HCT116 (cell line): Measurements from ENCODE around the gene SLC19A1. TPM values are rescaled to one million over a fixed set of nuclear protein-coding genes. Genes with fewer than 3 reads are reported as not detected.

Source experiments
- ATAC-seq: fragments of 200-7000 bp; cut with Tn5 transposase; 2 replicates; pipeline ENCODE4 v1.9.1; 2020; ENCODE audit warnings: mild to moderate bottlenecking, moderate library complexity
- BruUV-seq: library from RNA; stranded (reverse); fragments of 400-500 nt; replicated peaks from 2 replicates; lab custom pipeline; 2021; lab: Mats Ljungman, UMichigan
- CTCF ChIA-PET: fragments of 300-600 bp; sonication (Branson Sonifier 250); formaldehyde crosslinking; loops from one replicate; lab custom pipeline; 2021; ENCODE audit warnings: antibody characterized with exemption; lab: Charles Lee
- POLR2A ChIA-PET: fragments of 300-600, 350-600 bp; sonication (Branson Sonifier 250); formaldehyde crosslinking; loops from one replicate; lab custom pipeline; 2021; ENCODE audit warnings: antibody characterized with exemption; lab: Charles Lee
- RAD21 ChIA-PET, 2 experiments: fragments of 300-600 bp; sonication (Branson Sonifier 250); formaldehyde crosslinking; loops; one replicate each; lab custom pipeline; 2023; ENCODE audit warnings: low total read pairs in 2 of 2; ENCODE audit not compliant: uncharacterized antibody in 2 of 2, unreplicated experiment in 2 of 2, low non-redundant PET in 1 of 2; lab: Charles Lee
- DNase-seq: peaks from one replicate; pipeline ENCODE4 v3.0.0-alpha.2; 2010; ENCODE audit warnings: low read depth, low spot score
- H2AFZ ChIP-seq: fragments of 200-600 bp; shearing (Covaris generic), sonication (generic); 2 replicates; pipeline ENCODE4 v1.6.1; 2017; ENCODE audit warnings: low read depth, mixed run types, mixed read lengths, antibody characterized with exemption, low read length; ENCODE audit not compliant: poor library complexity, severe bottlenecking
- H3K27ac ChIP-seq: 2 replicates; pipeline ENCODE4 v1.5.1; 2012; ENCODE audit warnings: low read depth, low read length
- H3K27me3 ChIP-seq: fragments of 200-600 bp; sonication (generic); 2 replicates; pipeline ENCODE4 v1.6.1; 2016; ENCODE audit warnings: mixed run types, low read length, mixed read lengths; ENCODE audit not compliant: insufficient read depth
- H3K36me3 ChIP-seq, 2 experiments: fragments of 200-500 bp in 1 of 2; fragments of 200-600 bp in 1 of 2; sonication (Bioruptor generic) in 1 of 2; sonication (generic) in 1 of 2; 2 replicates each; pipeline versions ENCODE4 v1.5.1 to v1.6.1; 2014 to 2016; ENCODE audit warnings: low read length in 2 of 2, inconsistent platforms in 1 of 2, mixed read lengths in 1 of 2, mixed run types in 1 of 2; ENCODE audit not compliant: insufficient read depth in 2 of 2, control insufficient read depth in 1 of 2
- H3K4me1 ChIP-seq, 2 experiments: fragments of 200-600 bp in 1 of 2; sonication (generic) in 1 of 2; 2 replicates each; pipeline versions ENCODE4 v1.5.1 to v1.6.1; 2012 to 2017; ENCODE audit warnings: low read length in 2 of 2, inconsistent platforms in 1 of 2, mild to moderate bottlenecking in 1 of 2, mixed read lengths in 1 of 2, mixed run types in 1 of 2, moderate library complexity in 1 of 2; ENCODE audit not compliant: insufficient read depth in 2 of 2, control insufficient read depth in 1 of 2
- H3K4me2 ChIP-seq: fragments of 200-600 bp; sonication (generic); 2 replicates; pipeline ENCODE4 v1.6.1; 2017; ENCODE audit warnings: mixed run types, low read length, mixed read lengths
- H3K4me3 ChIP-seq, 2 experiments: fragments of 200-600 bp in 1 of 2; sonication (generic) in 1 of 2; replicated peaks in 1 of 2; 2 replicates each; pipeline ENCODE4 v1.5.1; 2011 to 2016; ENCODE audit warnings: low read length in 2 of 2, control low read depth in 1 of 2, low read depth in 1 of 2, mild to moderate bottlenecking in 1 of 2, mixed read lengths in 1 of 2, mixed run types in 1 of 2
- H3K79me2 ChIP-seq: fragments of 200-600 bp; sonication (generic); 2 replicates; pipeline ENCODE4 v1.6.1; 2017; ENCODE audit warnings: mild to moderate bottlenecking, mixed run types, low read length, moderate library complexity, mixed read lengths; ENCODE audit not compliant: insufficient read depth
- H3K9ac ChIP-seq: fragments of 200-600 bp; sonication (generic); 2 replicates; pipeline ENCODE4 v1.6.1; 2016; ENCODE audit warnings: low read length, mixed read lengths
- H3K9me2 ChIP-seq: fragments of 200-600 bp; sonication (generic), shearing (Covaris generic); 2 replicates; pipeline ENCODE4 v1.6.1; 2017; ENCODE audit warnings: mixed run types, mild to moderate bottlenecking, moderate library complexity; ENCODE audit not compliant: insufficient read depth
- H3K9me3 ChIP-seq, 2 experiments: fragments of 200-500 bp in 1 of 2; fragments of 200-600 bp in 1 of 2; sonication (Bioruptor generic) in 1 of 2; sonication (generic) in 1 of 2; 2 replicates each; pipeline ENCODE4 v1.6.1; 2014 to 2017; ENCODE audit warnings: low read length in 2 of 2, mixed read lengths in 2 of 2, inconsistent platforms in 1 of 2, low read depth in 1 of 2, mild to moderate bottlenecking in 1 of 2, mixed run types in 1 of 2, moderate library complexity in 1 of 2; ENCODE audit not compliant: control insufficient read depth in 1 of 2, insufficient read depth in 1 of 2
- H4K20me1 ChIP-seq: fragments of 200-600 bp; sonication (generic), shearing (Covaris generic); 2 replicates; pipeline ENCODE4 v1.6.1; 2017; ENCODE audit warnings: mixed run types, mild to moderate bottlenecking, moderate library complexity; ENCODE audit not compliant: insufficient read depth
- CEBPB ChIP-seq: IDR thresholded peaks from 2 replicates; pipeline ENCODE4 v1.6.1; 2012; ENCODE audit warnings: low read depth
- EGR1 ChIP-seq: IDR thresholded peaks from 2 replicates; pipeline ENCODE4 v1.6.1; 2012; ENCODE audit warnings: low read depth
- ELF1 ChIP-seq: IDR thresholded peaks from 2 replicates; pipeline ENCODE4 v1.6.1; 2012; ENCODE audit warnings: low read depth, borderline replicate concordance
- EZH2phosphoT487 ChIP-seq: fragments of 200-600 bp; IDR thresholded peaks from 2 replicates; pipeline ENCODE4 v1.6.1; 2018; ENCODE audit warnings: antibody characterized with exemption, borderline replicate concordance
- FOSL1 ChIP-seq: IDR thresholded peaks from 2 replicates; pipeline ENCODE4 v1.6.1; 2012; ENCODE audit warnings: low read depth
- POLR2AphosphoS5 ChIP-seq: IDR thresholded peaks from 2 replicates; pipeline ENCODE4 v1.6.1; 2011; ENCODE audit warnings: mild to moderate bottlenecking, low read depth, low read length, moderate library complexity
- SP1 ChIP-seq: IDR thresholded peaks from 2 replicates; pipeline ENCODE4 v1.6.1; 2012; ENCODE audit warnings: low read depth
- SRF ChIP-seq: IDR thresholded peaks from 2 replicates; pipeline ENCODE4 v1.6.1; 2012; ENCODE audit warnings: low read depth
- TCF7L2 ChIP-seq: IDR thresholded peaks from 2 replicates; pipeline ENCODE4 v1.7.0; 2011; ENCODE audit warnings: borderline replicate concordance, inconsistent platforms; ENCODE audit not compliant: insufficient read depth, insufficient read length; ENCODE audit errors: extremely low read depth
- YY1 ChIP-seq: IDR thresholded peaks from 2 replicates; pipeline ENCODE4 v1.6.1; 2011; ENCODE audit warnings: low read length, low read depth, moderate library complexity, mild to moderate bottlenecking; ENCODE audit not compliant: insufficient replicate concordance; ENCODE audit errors: extremely low read depth
- ZBTB33 ChIP-seq: IDR thresholded peaks from 2 replicates; pipeline ENCODE4 v1.6.1; 2011; ENCODE audit warnings: mild to moderate bottlenecking, low read length, moderate library complexity; ENCODE audit not compliant: insufficient replicate concordance; ENCODE audit errors: extremely low read depth
- ZNF274 ChIP-seq: fragments of 200-500 bp; sonication (Bioruptor generic); IDR thresholded peaks from 2 replicates; pipeline ENCODE4 v1.6.1; 2014; ENCODE audit warnings: mild to moderate bottlenecking, low read depth, low read length, inconsistent platforms
- intact Hi-C: fragments of 100-400 bp; cut with micrococcal nuclease; formaldehyde crosslinking; loops from 2 replicates; pipeline ENCODE4 v1.10.0; 2022
- total RNA-seq: library from RNA; stranded (reverse); gene quantifications from one replicate; pipeline ENCODE4 v1.2.1, GENCODE V29; 2021; ENCODE audit not compliant: unreplicated experiment
- TF ChIP-seq, protein P1 (sequence below): IDR thresholded peaks from 2 replicates; pipeline ENCODE4 v1.6.1; 2012
- TF ChIP-seq, protein P2 (sequence below), 3 experiments: fragments of 200-600 bp in 1 of 3; sonication (generic) in 1 of 3; IDR thresholded peaks in 2 of 3; conservative IDR thresholded peaks in 1 of 3; 2 replicates each; pipeline ENCODE4 v1.5.1; 2012 to 2017; ENCODE audit warnings: low read depth in 2 of 3, low read length in 2 of 3, antibody characterized with exemption in 1 of 3, borderline replicate concordance in 1 of 3, control low read depth in 1 of 3, mild to moderate bottlenecking in 1 of 3, mixed read lengths in 1 of 3, mixed run types in 1 of 3, moderate library complexity in 1 of 3; ENCODE audit not compliant: insufficient read depth in 1 of 3

Gene SLC19A1
- total RNA-seq, 1 experiment from 2014 or later: 50.2 TPM

GRCh38 chr21:45547545-45547900 is 5.3 kb upstream of the SLC19A1 start:
- H3K4me3 ChIP-seq: no peak overlapping the region
- H4K20me1 ChIP-seq: no peaks in the 10 kb centered on the region
- no peak overlapping the region for H3K9ac ChIP-seq
- no peaks in the 10 kb centered on the region for H3K79me2 ChIP-seq
- RAD21 ChIA-PET: no interaction called here
- POLR2A ChIA-PET: no interaction called here
- ATAC-seq: no peak
- DNase-seq: no peak
- no peak overlapping the region for H2AFZ ChIP-seq
- CTCF ChIA-PET: no interaction called here
- BruUV-seq: no TSS peak
- H3K27ac ChIP-seq: no peak overlapping the region
- TF ChIP-seq FOSL1 (no peak), SRF (no peak), TCF7L2 (no peak), EGR1 (no peak), ZNF274 (no peak), EZH2phosphoT487 (no peak)
- TF ChIP-seq, protein P1, sequence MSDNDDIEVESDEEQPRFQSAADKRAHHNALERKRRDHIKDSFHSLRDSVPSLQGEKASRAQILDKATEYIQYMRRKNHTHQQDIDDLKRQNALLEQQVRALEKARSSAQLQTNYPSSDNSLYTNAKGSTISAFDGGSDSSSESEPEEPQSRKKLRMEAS: no peak
- H3K9me3 ChIP-seq: no peaks in the 10 kb centered on the region
- H3K9me2 ChIP-seq: no peaks in the 10 kb centered on the region
- H3K4me2 ChIP-seq: no peak overlapping the region
- no peaks in the 10 kb centered on the region for H3K36me3 ChIP-seq
- no peaks in the 10 kb centered on the region for H3K27me3 ChIP-seq
- H3K4me1 ChIP-seq: peaks cover 10 to 29% of the 10 kb centered on the region in 2 experiments
- intact Hi-C loops: no loop called here

DNA sequence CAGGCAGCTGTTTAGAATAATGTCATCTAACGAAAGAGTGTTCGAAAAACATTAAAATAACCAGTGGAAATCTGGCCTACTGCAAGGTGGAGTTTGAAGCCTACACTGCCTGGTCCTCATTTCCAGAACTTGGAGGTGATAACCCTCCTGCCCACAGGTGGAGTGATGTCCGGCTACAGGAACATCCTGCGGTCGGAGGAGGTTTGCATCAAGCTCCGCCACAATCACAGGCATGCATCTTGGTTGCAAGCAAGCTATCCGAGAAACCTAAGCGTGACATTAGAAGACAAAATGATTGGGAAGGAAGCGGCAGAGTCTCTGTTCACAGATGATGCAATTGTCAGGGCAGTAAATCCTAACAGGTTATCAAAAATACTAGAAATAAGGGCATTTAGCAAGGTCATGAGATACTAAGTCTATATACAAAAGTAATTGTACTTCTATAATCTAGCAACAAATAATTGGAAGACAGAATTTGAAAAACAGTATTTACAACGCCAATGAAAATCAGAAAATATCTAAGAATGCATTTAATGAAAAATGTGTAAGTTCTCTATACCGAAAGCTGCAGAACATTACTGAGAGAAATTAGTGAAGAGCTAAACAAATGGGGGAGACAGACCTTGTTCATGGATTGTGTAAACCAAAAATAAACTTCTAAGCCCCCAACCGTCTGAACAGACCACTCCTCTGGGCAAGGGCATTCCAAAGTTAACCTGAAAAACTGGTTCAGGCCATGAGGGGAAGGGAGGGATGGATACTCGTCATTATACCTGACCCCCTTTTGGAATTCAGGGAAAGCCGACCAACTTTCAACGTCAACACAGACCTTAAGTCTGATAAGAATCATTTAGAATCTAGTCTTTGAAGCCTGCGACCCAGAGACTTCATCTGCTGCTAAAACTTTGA is 4.7 kb upstream of the SLC19A1 start:
- CTCF ChIA-PET: no interaction called here
- peaks cover 9 to 25% of the 10 kb centered on the region in 2 experiments for H3K4me1 ChIP-seq
- TF ChIP-seq ELF1 (no peak), EZH2phosphoT487 (no peak), YY1 (no peak), ZNF274 (no peak), ZBTB33 (no peak), SP1 (no peak), CEBPB (no peak), POLR2AphosphoS5 (no peak)
- TF ChIP-seq, protein P2, sequence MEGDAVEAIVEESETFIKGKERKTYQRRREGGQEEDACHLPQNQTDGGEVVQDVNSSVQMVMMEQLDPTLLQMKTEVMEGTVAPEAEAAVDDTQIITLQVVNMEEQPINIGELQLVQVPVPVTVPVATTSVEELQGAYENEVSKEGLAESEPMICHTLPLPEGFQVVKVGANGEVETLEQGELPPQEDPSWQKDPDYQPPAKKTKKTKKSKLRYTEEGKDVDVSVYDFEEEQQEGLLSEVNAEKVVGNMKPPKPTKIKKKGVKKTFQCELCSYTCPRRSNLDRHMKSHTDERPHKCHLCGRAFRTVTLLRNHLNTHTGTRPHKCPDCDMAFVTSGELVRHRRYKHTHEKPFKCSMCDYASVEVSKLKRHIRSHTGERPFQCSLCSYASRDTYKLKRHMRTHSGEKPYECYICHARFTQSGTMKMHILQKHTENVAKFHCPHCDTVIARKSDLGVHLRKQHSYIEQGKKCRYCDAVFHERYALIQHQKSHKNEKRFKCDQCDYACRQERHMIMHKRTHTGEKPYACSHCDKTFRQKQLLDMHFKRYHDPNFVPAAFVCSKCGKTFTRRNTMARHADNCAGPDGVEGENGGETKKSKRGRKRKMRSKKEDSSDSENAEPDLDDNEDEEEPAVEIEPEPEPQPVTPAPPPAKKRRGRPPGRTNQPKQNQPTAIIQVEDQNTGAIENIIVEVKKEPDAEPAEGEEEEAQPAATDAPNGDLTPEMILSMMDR (IDR thresholded peaks at IDR 0.05 in 2 of 3, conservative IDR thresholded peaks at IDR 0.05 in 1 of 3; ENCODE audit: borderline replicate concordance in 1 of 3, insufficient read depth in 1 of 3, low read depth in 2 of 3, low read length in 2 of 3): no peak

More for the DNA sequence above, 4.7 kb upstream of the SLC19A1 start:
- BruUV-seq: no TSS peak
- Histone ChIP-seq H4K20me1 (no peaks in the 10 kb centered on the region), H3K79me2 (no peaks in the 10 kb centered on the region), H3K36me3 (no peaks in the 10 kb centered on the region), H3K27ac (no peak overlapping the region), H2AFZ (no peak overlapping the region), H3K9me2 (no peaks in the 10 kb centered on the region), H3K4me3 (no peak overlapping the region), H3K4me2 (no peak overlapping the region), H3K9ac (no peak overlapping the region), H3K27me3 (no peaks in the 10 kb centered on the region), H3K9me3 (no peaks in the 10 kb centered on the region)
- intact Hi-C loops: no loop called here
- ChIA-PET POLR2A (no interaction called here), RAD21 (no interaction called here)
- DNase-seq: no peak
- no peak for ATAC-seq
